Glomerular endothelial cell (primary cell): ENCODE data around the gene RAP1GDS1. TPM values are rescaled to one million over a fixed set of nuclear protein-coding genes. Genes with fewer than 3 reads are reported as not detected.
"Not testable (repeated sequence)": the region's sequence is repeated elsewhere in the genome, so short reads cannot be mapped to it uniquely, and the experiment has no call there.

Experiments used
- DNase-seq: peaks from one replicate; pipeline ENCODE4 v3.0.0-alpha.2; 2011; ENCODE audit warnings: low read depth, low spot score; ENCODE audit errors: extremely low read depth
- total RNA-seq: library from RNA; depleted of rRNA; stranded (reverse); fragments of >200 nt; gene quantifications from 2 replicates; pipeline ENCODE4 v1.2.3, GENCODE V29; 2015

The RAP1GDS1 gene
- total RNA-seq, 1 donor from 2014 or later: 41.6 TPM

GRCh38 chr4:98285676-98286075 is 24.5 kb downstream of the RAP1GDS1 start:
- no peak for DNase-seq

GRCh38 chr4:98287328-98287727 is 26.1 kb downstream of the RAP1GDS1 start:
- DNase-seq: no peak

DNA sequence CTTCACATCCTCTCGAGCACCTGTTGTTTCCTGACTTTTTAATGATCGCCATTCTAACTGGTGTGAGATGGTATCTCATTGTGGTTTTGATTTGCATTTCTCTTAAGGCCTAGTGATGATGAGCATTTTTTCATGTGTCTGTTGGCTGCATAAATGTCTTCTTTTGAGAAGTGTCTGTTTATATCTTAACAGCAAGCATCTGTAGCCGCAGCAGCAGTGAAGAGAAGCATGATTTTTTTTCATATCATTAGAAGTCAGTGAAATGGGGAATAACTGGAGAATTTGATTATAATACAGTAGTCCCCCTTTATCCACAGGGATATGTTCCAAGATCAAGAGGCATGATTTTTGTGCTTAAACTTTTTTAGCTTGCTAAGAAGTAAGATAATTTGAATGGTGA is 27.5 kb downstream of the RAP1GDS1 start:
- DNase-seq: not testable (repeated sequence)

- DNase-seq: no peak
These were observed 28.2 kb downstream of the RAP1GDS1 start for GRCh38 chr4:98289375-98289774.

DNA sequence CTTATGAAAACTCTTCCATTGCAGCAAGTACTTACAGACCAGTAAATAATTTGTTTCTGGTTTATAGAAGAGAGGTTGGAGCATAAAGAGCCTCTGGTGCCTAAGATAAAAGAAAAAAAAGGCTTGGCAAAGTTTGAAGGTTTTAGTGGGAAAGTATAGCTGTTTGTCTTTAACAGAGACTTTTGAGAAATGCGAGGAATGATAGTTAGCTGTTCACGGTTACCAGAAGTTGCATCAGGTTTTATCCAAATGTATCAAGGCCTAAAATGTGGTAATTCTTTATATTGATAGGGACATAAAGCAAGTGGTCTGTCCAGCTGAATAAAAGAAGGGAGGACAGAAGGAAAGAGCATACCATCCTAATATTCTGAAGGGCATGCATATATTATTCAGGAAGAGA is 29.3 kb downstream of the RAP1GDS1 start:
- DNase-seq: no peak

GRCh38 chr4:98293104-98293887 is 32.1 kb downstream of the RAP1GDS1 start:
- DNase-seq: no peak

GRCh38 chr4:98298022-98298421 is 36.8 kb downstream of the RAP1GDS1 start:
- DNase-seq: no peak

- no peak for DNase-seq
These were observed 39.5 kb downstream of the RAP1GDS1 start for GRCh38 chr4:98300706-98301105.

DNA sequence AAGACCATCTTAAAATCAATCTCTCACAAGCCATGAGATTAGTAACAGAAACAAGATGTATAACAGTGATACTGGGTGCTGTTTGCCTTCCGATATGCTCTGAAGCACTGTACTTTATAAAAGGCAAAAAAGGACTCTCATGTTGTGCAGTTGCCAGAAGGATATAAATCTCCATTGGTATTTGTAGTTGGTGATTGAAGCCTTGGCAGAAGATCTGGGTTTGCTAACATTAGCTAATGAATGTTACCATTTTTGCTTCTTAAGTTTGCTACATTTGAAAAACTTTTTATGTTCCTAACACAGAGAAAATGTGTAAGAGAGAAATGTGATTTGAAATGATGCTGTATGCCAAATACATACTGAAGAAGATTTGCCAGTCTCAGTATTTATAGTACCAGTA is 44.4 kb downstream of the RAP1GDS1 start:
- DNase-seq: no peak

DNA sequence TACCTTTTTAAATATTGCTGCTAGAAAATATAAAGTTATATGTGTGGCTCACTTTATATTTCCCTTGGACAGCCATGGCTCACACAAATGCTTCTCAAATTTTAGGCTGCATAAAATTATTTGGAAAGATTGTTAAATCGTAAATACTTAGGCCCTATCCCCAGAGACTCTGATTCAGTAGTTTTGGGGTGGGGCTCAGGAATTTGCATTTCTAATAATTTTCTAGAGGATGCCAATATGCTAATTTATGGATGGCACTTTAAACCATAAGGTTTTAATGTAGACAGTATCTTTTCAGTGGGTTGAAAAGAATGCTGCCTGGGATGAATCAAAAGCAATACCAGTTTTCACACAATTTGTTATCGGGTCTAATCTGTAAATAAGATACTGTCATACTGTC is 49.7 kb downstream of the RAP1GDS1 start:
- DNase-seq: no peak

- no peak for DNase-seq
These were observed 50.5 kb downstream of the RAP1GDS1 start for GRCh38 chr4:98311656-98312055.

GRCh38 chr4:98314791-98315565 is 53.8 kb downstream of the RAP1GDS1 start:
- no peak for DNase-seq

DNA sequence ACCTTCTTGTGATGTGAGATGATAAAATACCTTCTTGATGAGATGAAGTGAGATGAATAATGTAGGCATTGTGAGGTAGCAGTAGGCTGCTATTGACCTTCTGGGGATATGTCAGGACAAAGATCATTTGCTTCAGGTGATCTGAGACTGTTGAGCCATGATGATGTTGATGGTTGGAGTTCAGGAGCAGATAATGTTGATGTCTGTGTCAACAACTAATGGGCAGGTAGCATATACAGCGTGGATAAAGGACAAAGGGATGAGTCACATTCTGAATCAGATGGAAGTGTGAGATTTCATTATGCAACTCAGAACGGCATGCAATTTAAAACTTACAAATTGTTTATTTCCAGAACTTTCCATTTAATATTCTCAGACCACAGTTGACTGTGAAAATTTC is 57.3 kb downstream of the RAP1GDS1 start:
- no peak for DNase-seq

DNA sequence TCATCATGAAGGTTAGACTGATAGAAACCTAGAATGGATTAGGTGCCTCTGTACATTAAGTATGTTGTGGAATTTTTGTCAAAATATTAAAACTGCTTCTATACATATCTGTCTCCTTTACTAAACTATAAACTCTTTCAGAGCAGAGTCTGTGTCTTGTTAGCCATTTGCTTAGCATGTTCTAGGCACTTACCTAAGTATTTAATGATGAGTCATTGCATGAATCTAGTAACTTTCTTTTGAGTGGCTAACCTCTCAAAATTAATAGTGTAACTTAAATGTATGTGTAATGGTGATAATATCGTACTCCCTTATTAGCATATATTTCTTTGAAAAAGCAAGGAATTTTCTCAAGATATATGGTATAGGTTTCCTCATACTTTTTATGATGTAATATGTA is 57.8 kb downstream of the RAP1GDS1 start:
- DNase-seq: no peak

DNA sequence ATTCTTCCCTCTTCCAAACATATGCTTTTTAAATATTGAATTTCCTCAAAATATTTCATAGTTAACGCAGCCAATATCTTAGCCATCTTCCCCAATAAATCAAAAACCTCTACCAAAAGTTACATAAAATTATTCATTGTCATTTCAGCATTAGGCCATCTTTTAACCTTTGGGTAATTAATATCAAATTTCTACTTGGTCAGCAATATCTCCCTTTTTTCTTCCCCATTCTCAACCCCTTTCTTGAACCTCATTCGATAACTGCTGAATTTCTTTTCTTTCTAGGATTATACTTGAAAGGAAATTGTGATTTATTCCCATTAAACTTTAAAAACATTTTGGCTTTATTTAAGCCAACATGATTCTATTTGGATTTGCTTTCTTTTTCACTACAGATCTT is 65.0 kb downstream of the RAP1GDS1 start:
- no peak for DNase-seq

DNA sequence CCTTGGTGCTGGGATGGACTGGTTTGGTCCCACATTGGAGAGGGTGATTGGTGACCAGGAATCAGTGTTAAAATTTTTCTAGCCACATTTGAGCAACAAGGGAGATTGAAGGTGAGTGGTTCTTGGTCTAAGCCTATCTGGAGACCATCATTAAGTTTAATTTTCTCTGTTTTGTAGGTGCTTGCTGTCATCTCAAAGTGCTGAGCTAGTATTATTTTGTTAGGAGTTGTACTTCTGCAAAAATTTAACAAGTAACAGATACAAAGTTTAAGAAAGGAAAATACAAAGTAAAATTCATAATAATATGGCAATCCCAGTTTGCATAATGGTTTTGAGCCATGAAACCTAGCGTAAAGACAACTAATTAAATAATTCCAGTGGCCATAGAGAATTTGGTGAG is 66.5 kb downstream of the RAP1GDS1 start:
- no peak for DNase-seq

DNA sequence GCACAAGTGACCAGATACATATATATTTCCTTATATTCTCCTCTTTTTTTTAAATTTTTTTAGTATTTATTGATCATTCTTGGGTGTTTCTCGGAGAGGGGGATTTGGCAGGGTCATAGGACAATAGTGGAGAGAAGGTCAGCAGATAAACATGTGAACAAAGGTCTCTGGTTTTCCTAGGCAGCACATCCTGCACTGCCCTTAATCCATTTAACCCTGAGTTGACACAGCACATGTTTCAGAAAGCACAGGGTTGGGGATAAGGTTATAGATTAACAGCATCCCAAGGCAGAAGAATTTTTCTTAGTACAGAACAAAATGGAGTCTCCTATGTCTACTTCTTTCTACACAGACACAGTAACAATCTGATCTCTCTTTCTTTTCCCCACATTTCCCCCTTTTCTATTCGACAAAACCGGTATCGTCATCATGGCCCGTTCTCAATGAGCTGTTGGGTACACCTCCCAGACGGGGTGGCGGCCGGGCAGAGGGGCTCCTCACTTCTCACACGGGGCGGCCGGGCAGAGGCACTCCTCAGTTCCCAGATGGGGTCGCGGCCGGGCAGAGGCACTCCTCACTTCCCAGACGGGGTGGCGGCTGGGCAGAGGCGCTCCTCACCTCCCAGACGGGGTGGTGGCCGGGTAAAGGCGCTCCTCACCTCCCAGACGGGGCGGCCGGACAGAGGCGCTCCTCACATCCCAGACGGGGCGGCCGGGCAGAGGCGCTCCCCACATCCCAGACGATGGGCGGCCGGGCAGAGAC is 68.9 kb downstream of the RAP1GDS1 start:
- not testable (repeated sequence) for DNase-seq

DNA sequence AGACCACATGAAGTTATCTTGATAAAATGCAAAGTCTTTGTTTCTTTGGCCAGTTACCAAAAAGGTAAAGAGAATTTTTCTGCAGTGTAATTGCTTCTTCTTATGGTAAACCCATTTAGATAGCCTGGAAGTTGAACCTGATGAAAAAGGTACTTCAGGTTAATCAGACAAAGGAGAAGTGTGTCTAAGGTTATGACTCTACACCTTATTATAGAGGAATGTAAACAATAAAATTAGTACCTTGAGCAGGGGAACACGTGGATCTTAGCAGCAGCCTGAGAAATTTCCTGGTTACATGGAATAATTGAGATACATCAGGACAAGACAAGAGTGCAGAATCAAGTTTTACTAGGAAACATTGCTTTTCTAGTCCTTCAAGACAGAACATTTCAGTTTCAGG is 70.8 kb downstream of the RAP1GDS1 start:
- DNase-seq: no peak

DNA sequence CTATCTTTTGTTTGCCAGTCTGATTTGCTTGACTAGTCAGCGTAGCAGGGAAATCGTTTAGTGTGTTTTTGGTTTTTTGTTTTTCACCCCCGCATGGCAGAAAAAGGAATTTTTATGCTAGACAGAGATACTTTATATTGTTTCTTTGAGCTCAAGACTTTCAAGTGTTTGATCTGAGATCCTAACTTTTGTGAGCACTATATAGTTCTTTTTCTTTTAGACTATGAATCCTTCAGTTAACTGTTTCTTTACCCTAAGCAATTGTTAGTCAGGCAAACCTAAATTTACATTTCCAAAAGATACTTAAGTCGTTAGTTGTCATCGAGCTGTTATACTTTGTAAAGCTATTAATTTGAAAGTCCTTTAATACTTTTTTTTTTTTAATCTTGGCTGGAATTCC is 73.3 kb downstream of the RAP1GDS1 start:
- no peak for DNase-seq

DNA sequence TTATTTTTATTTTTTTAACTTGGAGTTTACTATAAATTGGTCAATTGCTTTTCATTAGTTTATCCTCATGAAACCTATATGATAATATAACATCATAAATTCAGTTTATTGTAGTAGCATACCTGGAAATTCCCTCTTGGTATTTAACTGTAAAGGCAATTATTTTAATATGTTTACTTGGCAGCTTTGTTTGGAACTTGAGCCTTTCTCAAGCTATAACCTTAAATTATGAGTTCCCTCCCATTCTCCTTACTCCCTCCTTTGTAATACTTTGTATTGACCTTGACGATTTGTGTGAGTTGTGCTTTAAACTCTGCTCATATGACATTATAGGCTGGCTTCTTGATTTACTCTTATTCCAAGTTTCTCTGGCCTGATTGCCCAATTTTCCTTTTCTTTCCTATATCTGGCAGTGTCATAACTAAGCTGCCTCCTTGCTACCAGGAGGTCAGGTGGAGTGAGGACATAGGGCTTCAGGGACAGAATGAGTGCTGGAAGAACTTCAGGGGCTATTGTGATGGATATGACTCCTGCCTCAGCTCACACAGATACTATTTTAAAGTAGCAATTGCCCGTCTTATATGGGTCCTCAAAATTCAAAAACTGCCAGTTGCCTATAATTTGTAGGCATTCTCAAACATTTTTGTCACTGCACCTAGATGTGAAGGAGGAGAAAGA is 77.7 kb downstream of the RAP1GDS1 start:
- no peak for DNase-seq

- no peak for DNase-seq
These were observed 80.1 kb downstream of the RAP1GDS1 start for GRCh38 chr4:98341309-98341708.
